ENCODE measurements around the gene RSF1.

The RSF1 gene

DNA sequence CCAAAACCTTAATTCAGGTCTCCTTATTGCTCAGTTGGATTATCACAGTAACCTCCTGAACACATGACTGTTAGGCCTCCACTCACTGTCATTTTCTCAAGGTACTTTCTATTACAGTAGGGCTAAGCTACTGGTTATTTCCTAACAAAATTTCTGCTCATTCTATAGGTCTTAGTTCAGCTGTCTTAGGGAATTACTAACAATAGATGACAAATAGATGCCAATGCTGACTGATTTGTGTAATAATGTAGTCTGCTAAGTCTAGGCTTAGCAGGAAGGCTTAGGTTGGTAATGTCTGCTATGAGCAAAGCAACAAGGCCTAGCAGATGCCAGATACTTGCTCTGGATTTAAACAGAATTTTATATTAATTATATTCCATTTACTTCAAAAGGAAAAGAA, 58.1 kb downstream of the RSF1 start:
- H3K9me3 Mint-ChIP-seq, result no peaks in the 10 kb centered on the region

DNA sequence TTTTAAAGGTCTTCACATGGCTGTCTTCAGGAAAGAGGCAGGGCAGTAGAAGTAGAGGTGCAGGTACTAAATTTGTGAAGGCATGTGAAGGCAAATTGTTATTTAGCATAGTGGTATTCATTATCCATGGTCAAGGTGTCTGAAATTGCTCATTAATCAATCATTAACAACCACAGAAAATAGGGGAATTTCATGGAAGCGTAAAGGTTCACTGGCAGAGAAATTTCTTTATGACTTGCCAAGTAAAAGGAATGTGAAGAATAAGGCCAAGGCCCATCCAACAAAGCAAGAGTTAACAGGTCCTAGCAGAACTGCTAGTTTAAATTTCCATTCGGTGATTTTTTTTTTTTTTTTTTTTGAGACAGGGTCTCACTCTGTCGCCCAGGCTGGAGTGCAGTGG, 59.0 kb downstream of the RSF1 start:
- Mint-ChIP-seq H3K36me3 (ENCODE audit: insufficient read depth) (peaks cover 34% of the 10 kb centered on the region), H3K4me1 (peaks cover 28% of the 10 kb centered on the region), H3K4me3 (no peak overlapping the region), H3K9me3 (no peaks in the 10 kb centered on the region), H3K27ac (ENCODE audit: low read depth) (no peak overlapping the region), H3K27me3 (no peaks in the 10 kb centered on the region)
- ATAC-seq (replicated peaks; ENCODE audit: extremely low read depth, poor library complexity, severe bottlenecking), result no peak
- no peak for DNase-seq (ENCODE audit: low spot score in 2 of 2)

More for the DNA sequence above, 58.1 kb downstream of the RSF1 start:
- H3K27me3 Mint-ChIP-seq, result no peaks in the 10 kb centered on the region
- DNase-seq (ENCODE audit: low spot score in 2 of 2) (no peak), ATAC-seq (replicated peaks; ENCODE audit: extremely low read depth, poor library complexity, severe bottlenecking) (no peak)
- H3K36me3 Mint-ChIP-seq (ENCODE audit: insufficient read depth), result peaks cover 32% of the 10 kb centered on the region
- no peak overlapping the region for H3K27ac Mint-ChIP-seq (ENCODE audit: low read depth)
- no peak overlapping the region for H3K4me3 Mint-ChIP-seq
- peaks cover 29% of the 10 kb centered on the region for H3K4me1 Mint-ChIP-seq

DNA sequence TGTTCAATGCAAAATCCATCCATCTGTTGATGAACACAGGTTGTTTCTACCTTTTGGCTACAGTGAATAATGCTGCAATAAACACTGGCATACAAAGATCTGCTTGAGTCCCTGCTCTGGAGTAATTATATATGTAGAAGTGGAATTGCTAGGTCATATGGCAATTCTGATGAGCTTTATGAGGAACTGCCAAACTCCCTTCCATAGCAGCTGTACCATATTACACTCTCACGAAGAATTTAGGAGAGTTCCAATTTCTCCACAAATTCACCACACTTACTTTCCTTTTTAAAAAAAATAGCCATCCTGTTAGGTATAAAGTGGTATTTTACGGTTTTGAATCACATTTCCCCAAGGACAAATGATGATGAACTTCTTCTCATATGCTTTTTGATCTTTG, 62.2 kb downstream of the RSF1 start:
- peaks cover 23% of the 10 kb centered on the region for H3K4me1 Mint-ChIP-seq
- ATAC-seq (replicated peaks; ENCODE audit: extremely low read depth, poor library complexity, severe bottlenecking), result no peak
- H3K36me3 Mint-ChIP-seq (ENCODE audit: insufficient read depth), result peaks cover 28% of the 10 kb centered on the region
- no peak overlapping the region for H3K4me3 Mint-ChIP-seq
- H3K9me3 Mint-ChIP-seq, result no peaks in the 10 kb centered on the region
- no peak overlapping the region for H3K27ac Mint-ChIP-seq (ENCODE audit: low read depth)
- no peaks in the 10 kb centered on the region for H3K27me3 Mint-ChIP-seq
- DNase-seq (ENCODE audit: low spot score in 2 of 2), result no peak

DNA sequence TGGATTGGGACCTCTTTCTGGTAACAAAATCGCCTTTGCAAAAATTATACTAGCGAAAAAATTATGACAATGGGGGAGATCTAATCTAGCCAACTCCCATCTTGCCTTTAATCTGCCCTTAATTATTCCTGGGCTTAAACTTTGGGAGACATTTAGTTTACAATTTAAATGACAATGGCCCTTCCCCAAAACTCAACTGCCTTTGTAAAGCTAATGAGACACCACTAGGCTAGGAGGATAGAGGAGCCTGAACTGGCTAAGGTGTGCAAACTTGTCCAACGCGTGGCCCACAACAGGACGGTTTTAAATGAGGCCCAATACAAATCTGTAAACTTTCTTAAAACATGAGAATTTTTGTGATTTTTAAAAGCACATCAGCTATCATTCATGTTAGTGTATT, 67.3 kb downstream of the RSF1 start:
- Mint-ChIP-seq H3K9me3 (no peaks in the 10 kb centered on the region), H3K4me1 (peaks cover 34% of the 10 kb centered on the region), H3K36me3 (ENCODE audit: insufficient read depth) (peaks cover 12% of the 10 kb centered on the region), H3K27me3 (no peaks in the 10 kb centered on the region), H3K27ac (ENCODE audit: low read depth) (no peak overlapping the region), H3K4me3 (no peak overlapping the region)
- DNase-seq (ENCODE audit: low spot score in 2 of 2) (no peak), ATAC-seq (replicated peaks; ENCODE audit: extremely low read depth, poor library complexity, severe bottlenecking) (no peak)

DNA sequence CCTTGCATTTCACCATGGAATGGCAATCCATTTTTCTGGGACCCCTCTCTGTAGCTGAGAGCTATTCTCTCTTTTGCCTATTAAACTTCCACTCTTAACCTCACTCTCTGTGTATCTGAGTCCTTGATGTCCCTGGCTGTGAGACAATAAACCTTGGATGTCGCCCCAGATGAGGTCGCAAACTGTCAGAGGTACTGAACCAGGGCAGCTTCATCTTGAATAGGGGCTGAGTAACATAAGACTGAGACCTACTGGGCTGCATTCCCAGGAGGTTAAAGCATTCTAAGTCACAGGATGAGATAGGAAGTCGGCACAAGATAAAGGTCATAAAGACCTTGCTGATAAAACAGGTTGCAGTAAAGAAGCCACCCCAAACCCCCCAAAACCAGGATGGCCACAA, 68.0 kb downstream of the RSF1 start:
- ATAC-seq (replicated peaks; ENCODE audit: extremely low read depth, poor library complexity, severe bottlenecking) (no peak), DNase-seq (ENCODE audit: low spot score in 2 of 2) (no peak)
- peaks cover 9% of the 10 kb centered on the region for H3K36me3 Mint-ChIP-seq (ENCODE audit: insufficient read depth)
- no peak overlapping the region for H3K27ac Mint-ChIP-seq (ENCODE audit: low read depth)
- no peaks in the 10 kb centered on the region for H3K9me3 Mint-ChIP-seq
- no peaks in the 10 kb centered on the region for H3K27me3 Mint-ChIP-seq
- peaks cover 39% of the 10 kb centered on the region for H3K4me1 Mint-ChIP-seq
- no peak overlapping the region for H3K4me3 Mint-ChIP-seq

DNA sequence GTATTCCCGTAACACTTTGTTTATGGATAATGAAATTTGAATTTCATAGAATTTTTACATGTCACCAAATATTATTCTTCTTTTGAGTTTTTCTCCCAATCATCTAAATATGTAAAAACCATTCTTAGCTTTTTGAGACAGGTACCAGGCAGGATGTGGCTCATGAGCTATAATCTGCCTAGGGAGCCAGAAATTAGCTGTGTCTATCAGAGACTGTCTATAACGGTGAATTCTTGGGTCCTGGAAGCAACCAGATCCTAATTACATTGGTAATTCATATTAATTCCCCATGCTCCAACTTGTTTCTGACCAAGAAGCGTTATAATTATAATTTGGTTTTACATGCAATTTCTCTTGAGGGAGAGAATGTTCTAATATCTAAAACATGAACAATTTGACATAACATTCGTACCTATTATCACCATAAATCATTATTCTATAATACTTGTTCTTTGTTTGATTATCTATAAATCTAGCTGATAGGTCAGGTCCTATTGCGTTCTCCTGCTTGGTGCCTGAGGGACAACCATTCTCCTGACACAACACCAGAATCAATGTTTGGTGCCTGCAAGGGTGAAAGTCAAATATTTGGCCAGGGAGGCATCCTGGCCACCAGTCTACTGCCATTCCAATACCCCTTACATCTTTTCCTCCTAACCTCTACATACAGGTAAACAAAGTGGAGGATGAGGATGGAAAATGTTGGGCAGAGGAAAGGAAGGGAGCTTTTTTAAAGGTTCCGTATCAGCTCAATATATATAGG, 69.9 kb downstream of the RSF1 start:
- no peak for ATAC-seq (replicated peaks; ENCODE audit: extremely low read depth, poor library complexity, severe bottlenecking)
- Mint-ChIP-seq H3K27me3 (no peaks in the 10 kb centered on the region), H3K4me1 (peaks cover 38% of the 10 kb centered on the region), H3K9me3 (no peaks in the 10 kb centered on the region), H3K36me3 (ENCODE audit: insufficient read depth) (peaks cover 4% of the 10 kb centered on the region), H3K4me3 (no peak overlapping the region), H3K27ac (ENCODE audit: low read depth) (no peak overlapping the region)
- DNase-seq (ENCODE audit: low spot score in 2 of 2), result no peak

DNA sequence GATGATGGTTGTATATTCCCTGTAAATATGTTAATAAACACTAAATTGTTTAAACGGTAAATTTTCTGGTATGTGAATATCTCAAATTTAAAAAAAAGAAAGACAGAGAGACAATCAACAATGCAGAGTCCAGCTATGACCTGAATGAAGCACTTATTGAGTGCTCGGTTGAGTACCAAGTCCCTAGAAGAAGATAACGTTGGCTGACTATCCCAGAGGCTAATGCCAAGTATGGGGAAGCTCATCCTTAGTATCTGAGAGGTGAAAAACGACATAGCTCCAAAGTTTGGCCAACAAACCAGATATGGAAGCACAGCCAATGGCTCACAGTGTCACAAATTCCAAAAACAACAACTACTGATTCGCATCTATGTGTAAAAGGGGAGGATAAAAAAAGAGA, 71.3 kb downstream of the RSF1 start:
- no peak overlapping the region for H3K27ac Mint-ChIP-seq (ENCODE audit: low read depth)
- no peak for DNase-seq (ENCODE audit: low spot score in 2 of 2)

DNA sequence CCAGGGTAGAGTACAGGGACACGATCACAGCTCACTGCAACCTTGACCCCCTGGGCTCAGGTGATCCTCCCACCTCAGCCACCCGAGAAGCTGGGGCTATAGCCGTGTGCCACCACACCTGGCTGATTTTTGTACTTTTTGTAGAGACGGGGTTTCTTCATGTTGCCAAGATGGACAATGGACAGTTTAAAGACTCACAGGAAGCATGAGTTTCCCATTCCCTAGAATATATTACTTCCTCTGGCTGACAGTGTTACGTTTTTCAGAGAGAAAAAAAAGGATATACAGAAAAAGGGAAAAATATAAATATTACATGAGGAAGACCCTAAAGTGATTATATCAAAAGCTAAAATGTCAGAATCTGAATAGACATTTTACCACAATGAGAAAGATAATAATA, 72.3 kb downstream of the RSF1 start:
- H3K4me3 Mint-ChIP-seq, result no peak overlapping the region
- no peak overlapping the region for H3K27ac Mint-ChIP-seq (ENCODE audit: low read depth)
- H3K27me3 Mint-ChIP-seq, result no peaks in the 10 kb centered on the region
- DNase-seq (ENCODE audit: low spot score in 2 of 2) (no peak), ATAC-seq (replicated peaks; ENCODE audit: extremely low read depth, poor library complexity, severe bottlenecking) (no peak)
- H3K9me3 Mint-ChIP-seq, result no peaks in the 10 kb centered on the region
- peaks cover 32% of the 10 kb centered on the region for H3K4me1 Mint-ChIP-seq
- peaks cover 3% of the 10 kb centered on the region for H3K36me3 Mint-ChIP-seq (ENCODE audit: insufficient read depth)

More for the DNA sequence above, 71.3 kb downstream of the RSF1 start:
- Mint-ChIP-seq H3K4me1 (peaks cover 32% of the 10 kb centered on the region), H3K36me3 (ENCODE audit: insufficient read depth) (peaks cover 3% of the 10 kb centered on the region), H3K4me3 (no peak overlapping the region), H3K9me3 (no peaks in the 10 kb centered on the region), H3K27me3 (no peaks in the 10 kb centered on the region)
- ATAC-seq (replicated peaks; ENCODE audit: extremely low read depth, poor library complexity, severe bottlenecking), result no peak

DNA sequence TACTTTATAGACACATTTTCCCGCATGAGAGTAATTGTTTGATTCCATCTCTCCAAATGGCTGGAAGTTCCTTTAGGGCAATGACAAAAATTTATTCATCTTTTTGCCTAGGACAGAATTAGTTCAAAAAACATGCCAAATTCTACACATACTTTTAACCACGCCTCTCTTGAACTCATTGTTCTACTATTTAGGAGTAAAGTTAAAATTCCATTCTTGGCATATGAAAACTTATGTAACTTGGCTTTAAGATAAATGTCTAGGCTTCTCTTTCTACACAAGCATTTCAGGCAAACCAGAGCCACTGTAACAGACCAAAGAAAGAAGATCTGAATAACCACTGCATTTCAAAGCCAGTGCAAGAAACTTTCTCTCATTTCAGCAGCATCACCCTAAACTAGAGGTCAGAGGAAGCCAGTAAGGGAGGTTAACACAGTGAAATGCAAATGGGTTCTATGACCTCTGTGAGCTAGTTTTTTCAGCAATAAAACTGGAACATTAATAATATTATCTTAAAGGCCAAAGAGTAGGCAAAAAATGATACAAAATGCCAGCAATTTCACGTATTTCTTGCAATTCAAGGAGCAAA, 73.0 kb downstream of the RSF1 start:
- peak overlapping the region; percentile 36 for H3K27ac Mint-ChIP-seq (ENCODE audit: low read depth)
- no peak overlapping the region for H3K4me3 Mint-ChIP-seq
- H3K4me1 Mint-ChIP-seq, result peaks cover 27% of the 10 kb centered on the region
- peaks cover 6% of the 10 kb centered on the region for H3K36me3 Mint-ChIP-seq (ENCODE audit: insufficient read depth)
- no peak for ATAC-seq (replicated peaks; ENCODE audit: extremely low read depth, poor library complexity, severe bottlenecking)
- DNase-seq (ENCODE audit: low spot score in 2 of 2), result no peak
- H3K27me3 Mint-ChIP-seq, result no peaks in the 10 kb centered on the region
- H3K9me3 Mint-ChIP-seq, result no peaks in the 10 kb centered on the region

DNA sequence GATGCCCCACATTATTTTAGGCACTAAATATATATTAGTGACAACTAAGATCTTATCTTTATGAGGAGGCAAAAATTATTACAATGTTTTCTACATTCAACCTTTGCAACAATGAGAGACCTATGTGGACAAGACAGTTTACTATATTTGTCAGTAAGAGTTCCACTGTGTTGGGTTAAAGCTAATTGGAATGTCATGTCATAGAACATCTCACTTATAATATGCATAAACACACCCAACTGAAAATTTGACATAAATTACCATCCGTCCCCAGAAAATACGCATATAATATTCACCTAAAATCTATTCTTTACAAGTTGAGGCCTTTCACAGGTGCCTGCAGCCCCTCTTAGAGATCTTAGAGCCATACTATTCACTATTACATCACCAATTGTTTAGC, 84.0 kb downstream of the RSF1 start:
- Mint-ChIP-seq H3K36me3 (ENCODE audit: insufficient read depth) (peaks cover 28% of the 10 kb centered on the region), H3K9me3 (no peaks in the 10 kb centered on the region), H3K27me3 (no peaks in the 10 kb centered on the region), H3K27ac (ENCODE audit: low read depth) (no peak overlapping the region), H3K4me1 (no peaks in the 10 kb centered on the region), H3K4me3 (no peak overlapping the region)
- DNase-seq (ENCODE audit: low spot score in 2 of 2) (no peak), ATAC-seq (replicated peaks; ENCODE audit: extremely low read depth, poor library complexity, severe bottlenecking) (no peak)

DNA sequence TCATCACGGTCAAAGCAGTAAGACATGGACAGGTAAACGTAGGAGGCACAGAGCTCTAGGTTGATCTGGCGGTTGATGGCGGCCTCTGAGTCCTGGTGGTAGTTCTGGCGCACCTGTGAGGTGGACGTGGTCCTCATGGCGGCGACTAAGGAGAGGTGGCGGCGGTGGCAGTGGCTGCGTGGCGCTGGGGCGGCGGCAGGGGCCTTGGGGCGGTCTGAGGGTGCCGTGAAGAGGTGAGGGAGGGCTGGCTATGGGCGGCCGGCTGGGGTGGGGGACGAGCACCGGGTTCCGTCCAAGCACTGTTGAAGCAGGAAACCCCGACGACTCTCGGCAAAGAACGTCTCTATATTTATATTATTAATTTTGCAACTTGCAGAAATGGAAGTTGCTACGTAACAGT, 85.6 kb downstream of the RSF1 start:
- Mint-ChIP-seq H3K27me3 (no peaks in the 10 kb centered on the region), H3K36me3 (ENCODE audit: insufficient read depth) (peaks cover 22% of the 10 kb centered on the region), H3K4me3 (no peak overlapping the region), H3K27ac (ENCODE audit: low read depth) (peak overlapping the region; percentile 49), H3K4me1 (no peaks in the 10 kb centered on the region), H3K9me3 (peaks cover 7% of the 10 kb centered on the region)
- ATAC-seq (replicated peaks; ENCODE audit: extremely low read depth, poor library complexity, severe bottlenecking) (no peak), DNase-seq (ENCODE audit: low spot score in 2 of 2) (no peak)

DNA sequence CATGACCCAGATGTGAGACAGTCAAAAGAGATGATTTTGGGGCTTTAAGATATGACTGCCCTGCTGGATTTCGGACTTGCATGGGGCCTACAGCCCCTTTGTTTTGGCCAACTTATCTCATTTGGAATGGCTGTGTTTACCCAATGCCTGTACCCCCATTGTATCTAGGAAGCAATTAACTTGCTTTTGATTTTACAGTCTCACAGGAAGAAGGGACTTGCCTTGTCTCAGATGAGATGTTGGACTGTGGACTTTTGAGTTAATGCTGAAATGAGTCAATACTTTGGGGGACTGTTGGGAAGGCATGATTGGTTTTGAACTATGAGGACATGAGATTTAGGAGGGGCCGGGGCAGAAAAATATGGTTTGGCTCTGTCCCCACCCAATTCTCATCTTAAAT, 88.4 kb downstream of the RSF1 start:
- H3K9me3 Mint-ChIP-seq, result peaks cover 7% of the 10 kb centered on the region
- no peak overlapping the region for H3K4me3 Mint-ChIP-seq
- H3K36me3 Mint-ChIP-seq (ENCODE audit: insufficient read depth), result peaks cover 13% of the 10 kb centered on the region
- no peaks in the 10 kb centered on the region for H3K27me3 Mint-ChIP-seq
- peaks cover 10% of the 10 kb centered on the region for H3K4me1 Mint-ChIP-seq
- no peak for ATAC-seq (replicated peaks; ENCODE audit: extremely low read depth, poor library complexity, severe bottlenecking)
- no peak overlapping the region for H3K27ac Mint-ChIP-seq (ENCODE audit: low read depth)
- DNase-seq (ENCODE audit: low spot score in 2 of 2), result no peak

DNA sequence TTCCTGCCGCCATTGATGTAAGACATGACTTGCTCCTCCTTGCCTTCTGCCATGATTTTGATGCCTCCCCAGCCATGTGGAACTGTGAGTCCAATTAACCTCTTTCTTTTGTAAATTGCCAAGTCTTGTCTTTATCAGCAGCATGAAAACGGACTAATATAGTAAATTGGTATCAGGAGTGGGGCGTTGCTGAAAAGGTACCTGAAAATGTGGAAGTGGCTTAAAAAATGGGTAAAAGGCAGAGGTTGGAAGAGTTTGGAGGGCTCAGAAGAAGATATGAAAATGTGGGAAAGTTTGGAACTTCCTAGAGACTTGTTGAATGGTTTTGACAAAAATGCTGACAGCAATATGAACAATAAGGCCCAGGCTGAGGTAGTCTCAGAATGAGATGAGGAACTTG, 89.7 kb downstream of the RSF1 start:
- ATAC-seq (replicated peaks; ENCODE audit: extremely low read depth, poor library complexity, severe bottlenecking) (no peak), DNase-seq (ENCODE audit: low spot score in 2 of 2) (no peak)
- peaks cover 10% of the 10 kb centered on the region for H3K4me1 Mint-ChIP-seq
- no peaks in the 10 kb centered on the region for H3K27me3 Mint-ChIP-seq
- peaks cover 7% of the 10 kb centered on the region for H3K9me3 Mint-ChIP-seq
- H3K36me3 Mint-ChIP-seq (ENCODE audit: insufficient read depth), result peaks cover 11% of the 10 kb centered on the region
- H3K4me3 Mint-ChIP-seq, result no peak overlapping the region
- H3K27ac Mint-ChIP-seq (ENCODE audit: low read depth), result no peak overlapping the region
